ENCODE results near the gene TRIM2.

Gene TRIM2

GRCh38 chr4:153326513-153326912, 122.3 kb downstream of the TRIM2 start:
- no peaks in the 10 kb centered on the region for H4K20me1 ChIP-seq (ENCODE audit: insufficient read depth, low read length)
- H3K79me2 ChIP-seq (ENCODE audit: low read length): no peaks in the 10 kb centered on the region
- no peaks in the 10 kb centered on the region for H3K36me3 ChIP-seq (replicated peaks; ENCODE audit: insufficient read depth, low read length)
- TF ChIP-seq CTCF (IDR thresholded peaks at IDR 0.05; ENCODE audit: low read length): no peak
- TF ChIP-seq EZH2phosphoT487 (IDR thresholded peaks at IDR 0.05; ENCODE audit: low read length): no peak
- DNase-seq: no peak
- no peaks in the 10 kb centered on the region for H3K27me3 ChIP-seq (replicated peaks; ENCODE audit: insufficient read depth, low read length)
- no peaks in the 10 kb centered on the region for H3K9me2 ChIP-seq (replicated peaks; ENCODE audit: insufficient read depth, low read length)
- no peaks in the 10 kb centered on the region for H3F3A ChIP-seq (ENCODE audit: insufficient read depth, low read length)
- no peak overlapping the region for H3K4me3 ChIP-seq (ENCODE audit: low read length)
- no peaks in the 10 kb centered on the region for H3K4me1 ChIP-seq (ENCODE audit: low read length)
- no peak overlapping the region for H3K4me2 ChIP-seq (ENCODE audit: low read depth, low read length)
- H3K27ac ChIP-seq (ENCODE audit: low read length): no peak overlapping the region
- no peaks in the 10 kb centered on the region for H3K9me3 ChIP-seq (replicated peaks; ENCODE audit: insufficient read depth, low read length)
- no peak overlapping the region for H3K9ac ChIP-seq (ENCODE audit: low read length)
- no peak overlapping the region for H2AFZ ChIP-seq (ENCODE audit: low read length)

GRCh38 chr4:153327247-153327646, 123.0 kb downstream of the TRIM2 start:
- H4K20me1 ChIP-seq (ENCODE audit: insufficient read depth, low read length): no peaks in the 10 kb centered on the region
- H3K9ac ChIP-seq (ENCODE audit: low read length): no peak overlapping the region
- no peaks in the 10 kb centered on the region for H3K9me2 ChIP-seq (replicated peaks; ENCODE audit: insufficient read depth, low read length)
- H3K4me2 ChIP-seq (ENCODE audit: low read depth, low read length): no peak overlapping the region
- no peaks in the 10 kb centered on the region for H3K4me1 ChIP-seq (ENCODE audit: low read length)
- no peaks in the 10 kb centered on the region for H3K79me2 ChIP-seq (ENCODE audit: low read length)
- no peak for DNase-seq
- TF ChIP-seq EZH2 (optimal IDR thresholded peaks at IDR 0.05; ENCODE audit: low read depth, low read length) (no peak), CTCF (IDR thresholded peaks at IDR 0.05; ENCODE audit: low read length) (no peak), EZH2phosphoT487 (IDR thresholded peaks at IDR 0.05; ENCODE audit: low read length) (no peak)
- no peaks in the 10 kb centered on the region for H3K36me3 ChIP-seq (replicated peaks; ENCODE audit: insufficient read depth, low read length)
- no peak overlapping the region for H3K27ac ChIP-seq (ENCODE audit: low read length)
- no peak overlapping the region for H3K4me3 ChIP-seq (ENCODE audit: low read length)
- H3F3A ChIP-seq (ENCODE audit: insufficient read depth, low read length): no peaks in the 10 kb centered on the region
- no peaks in the 10 kb centered on the region for H3K27me3 ChIP-seq (replicated peaks; ENCODE audit: insufficient read depth, low read length)
- no peaks in the 10 kb centered on the region for H3K9me3 ChIP-seq (replicated peaks; ENCODE audit: insufficient read depth, low read length)
- no peak overlapping the region for H2AFZ ChIP-seq (ENCODE audit: low read length)

- Histone ChIP-seq H3K4me2 (ENCODE audit: low read depth, low read length) (no peak overlapping the region), H3K36me3 (replicated peaks; ENCODE audit: insufficient read depth, low read length) (no peaks in the 10 kb centered on the region), H3K79me2 (ENCODE audit: low read length) (no peaks in the 10 kb centered on the region), H3F3A (ENCODE audit: insufficient read depth, low read length) (no peaks in the 10 kb centered on the region), H2AFZ (ENCODE audit: low read length) (no peak overlapping the region), H3K4me1 (ENCODE audit: low read length) (no peaks in the 10 kb centered on the region), H3K4me3 (ENCODE audit: low read length) (no peak overlapping the region), H3K9me2 (replicated peaks; ENCODE audit: insufficient read depth, low read length) (no peaks in the 10 kb centered on the region), H3K9ac (ENCODE audit: low read length) (no peak overlapping the region), H3K27me3 (replicated peaks; ENCODE audit: insufficient read depth, low read length) (no peaks in the 10 kb centered on the region), H3K27ac (ENCODE audit: low read length) (no peak overlapping the region), H4K20me1 (ENCODE audit: insufficient read depth, low read length) (no peaks in the 10 kb centered on the region), H3K9me3 (replicated peaks; ENCODE audit: insufficient read depth, low read length) (no peaks in the 10 kb centered on the region)
- DNase-seq: no peak
- no peak for TF ChIP-seq EZH2 (optimal IDR thresholded peaks at IDR 0.05; ENCODE audit: low read depth, low read length)
- no peak for TF ChIP-seq EZH2phosphoT487 (IDR thresholded peaks at IDR 0.05; ENCODE audit: low read length)
- TF ChIP-seq CTCF (IDR thresholded peaks at IDR 0.05; ENCODE audit: low read length): no peak
These were observed 128.7 kb downstream of the TRIM2 start for GRCh38 chr4:153332936-153333335.
